Measurements from ENCODE around the gene TARP.

Gene TARP

DNA sequence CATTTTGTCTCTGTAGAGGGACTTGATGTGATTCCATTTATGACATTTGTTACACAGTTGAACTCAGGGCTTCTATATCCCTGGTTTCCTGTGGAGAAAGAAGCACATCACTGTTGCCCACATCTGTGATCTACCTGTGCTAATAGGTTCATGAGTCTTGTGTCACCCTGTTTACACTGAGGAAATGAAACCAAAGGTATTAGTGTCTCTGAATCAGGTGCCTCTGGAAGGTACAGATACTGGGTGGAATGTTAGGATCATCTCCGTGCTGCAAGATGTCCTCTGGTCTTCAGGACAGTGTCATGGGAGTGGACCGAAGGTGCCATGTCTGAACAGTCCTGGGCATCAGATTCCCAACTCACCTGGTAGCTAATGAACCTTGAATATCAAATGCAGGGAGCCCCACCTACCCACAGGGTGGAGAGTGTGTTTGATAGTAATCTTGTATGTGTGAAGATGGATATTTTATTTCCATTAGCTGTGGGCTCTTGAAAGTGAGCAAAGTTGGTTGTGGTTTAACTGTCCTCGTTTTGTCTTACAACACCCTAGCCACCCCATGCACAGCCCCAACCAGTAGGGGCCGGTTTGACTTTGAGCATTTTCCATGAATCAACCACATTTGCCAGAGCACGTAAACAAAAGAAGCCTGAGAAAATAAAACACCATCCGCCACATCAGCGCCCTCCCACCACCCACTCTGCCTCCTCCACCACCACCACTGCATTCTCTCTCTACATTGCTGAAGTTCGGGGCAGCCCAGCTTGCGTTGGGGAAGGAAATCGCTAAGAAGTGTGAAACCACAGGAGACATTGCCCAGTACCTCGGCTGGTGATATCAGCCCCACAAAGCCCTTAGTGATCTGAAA is 40.7 kb downstream of the TARP start:
- Mint-ChIP-seq H3K36me3 (ENCODE audit: low read depth) (peaks cover 66% of the 10 kb centered on the region), H3K4me3 (peak overlapping the region; percentile 62), H3K27me3 (ENCODE audit: low read depth) (no peaks in the 10 kb centered on the region), H3K9me3 (ENCODE audit: insufficient read depth) (no peaks in the 10 kb centered on the region), H3K27ac (peak overlapping the region; percentile 95), H3K4me1 (ENCODE audit: low read depth) (peaks cover 94% of the 10 kb centered on the region)
- CTCF ChIA-PET = interaction anchor here (0.8 to 8.4 kb wide), 9 partner anchors 8 to 141 kb away, joined by 3 to 137 read pairs (median 5); no protein-coding TSS in a partner anchor
- ATAC-seq (peak; percentile 89), DNase-seq (peak; percentile 90)
- POLR2A ChIA-PET = interaction anchor here (0.7 to 1.5 kb wide), 5 partner anchors 10 to 126 kb away, joined by 3 to 4 read pairs (median 3); no protein-coding TSS in a partner anchor

GRCh38 chr7:38229884-38230642 is 43.4 kb downstream of the TARP start:
- peaks cover 87% of the 10 kb centered on the region for H3K4me1 Mint-ChIP-seq (ENCODE audit: low read depth)
- POLR2A ChIA-PET = no interaction called here
- DNase-seq (no peak), ATAC-seq (no peak)
- H3K4me3 Mint-ChIP-seq = no peak overlapping the region
- CTCF ChIA-PET = interaction anchor here (1.4 to 4.7 kb wide), 4 partner anchors 13 to 105 kb away, joined by 3 to 72 read pairs (median 26); no protein-coding TSS in a partner anchor
- H3K36me3 Mint-ChIP-seq (ENCODE audit: low read depth) = peaks cover 63% of the 10 kb centered on the region
- H3K27me3 Mint-ChIP-seq (ENCODE audit: low read depth) = no peaks in the 10 kb centered on the region
- H3K27ac Mint-ChIP-seq = peak overlapping the region; percentile 46
- no peaks in the 10 kb centered on the region for H3K9me3 Mint-ChIP-seq (ENCODE audit: insufficient read depth)

DNA sequence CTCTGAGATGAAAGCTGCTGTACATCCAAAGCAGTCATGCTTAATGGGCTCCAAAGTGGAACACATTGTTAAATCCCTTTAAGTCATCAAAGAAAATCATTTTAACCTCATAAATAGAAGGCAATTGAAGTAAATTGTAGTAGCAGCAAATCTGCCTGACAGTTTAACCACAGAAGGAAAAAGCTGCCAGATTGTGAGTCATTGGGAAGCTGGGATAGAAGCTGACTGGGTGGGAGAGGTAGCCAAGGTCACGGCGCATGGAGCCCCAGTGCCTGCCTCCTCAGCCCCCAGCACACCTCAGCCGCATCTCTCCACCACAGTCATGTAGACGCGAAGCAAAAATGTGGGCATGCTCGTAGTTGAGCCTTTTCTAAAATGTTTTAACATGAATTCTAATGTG is 44.0 kb downstream of the TARP start:
- CTCF ChIA-PET = interaction anchor here (1.4 to 4.7 kb wide), 5 partner anchors 13 to 145 kb away, joined by 3 to 72 read pairs (median 13); no protein-coding TSS in a partner anchor
- Mint-ChIP-seq H3K4me3 (no peak overlapping the region), H3K27ac (peak overlapping the region; percentile 46), H3K4me1 (ENCODE audit: low read depth) (peaks cover 84% of the 10 kb centered on the region), H3K27me3 (ENCODE audit: low read depth) (no peaks in the 10 kb centered on the region), H3K36me3 (ENCODE audit: low read depth) (peaks cover 65% of the 10 kb centered on the region), H3K9me3 (ENCODE audit: insufficient read depth) (no peaks in the 10 kb centered on the region)
- POLR2A ChIA-PET = interaction anchor here (1.3 kb wide), 1 partner anchor 13 kb away, joined by 3 read pairs; no protein-coding TSS in a partner anchor
- DNase-seq (no peak), ATAC-seq (no peak)

GRCh38 chr7:38224392-38224791 is 49.0 kb downstream of the TARP start:
- Mint-ChIP-seq H3K9me3 (ENCODE audit: insufficient read depth) (no peaks in the 10 kb centered on the region), H3K4me1 (ENCODE audit: low read depth) (peaks cover 75% of the 10 kb centered on the region), H3K36me3 (ENCODE audit: low read depth) (peaks cover 73% of the 10 kb centered on the region), H3K27me3 (ENCODE audit: low read depth) (no peaks in the 10 kb centered on the region), H3K27ac (peak overlapping the region; percentile 48), H3K4me3 (no peak overlapping the region)
- ChIA-PET POLR2A (no interaction called here), CTCF (interaction anchor here (2.1 to 10.3 kb wide), 7 partner anchors 95 to 151 kb away, joined by 9 to 346 read pairs (median 59); no protein-coding TSS in a partner anchor)
- ATAC-seq (no peak), DNase-seq (no peak)

DNA sequence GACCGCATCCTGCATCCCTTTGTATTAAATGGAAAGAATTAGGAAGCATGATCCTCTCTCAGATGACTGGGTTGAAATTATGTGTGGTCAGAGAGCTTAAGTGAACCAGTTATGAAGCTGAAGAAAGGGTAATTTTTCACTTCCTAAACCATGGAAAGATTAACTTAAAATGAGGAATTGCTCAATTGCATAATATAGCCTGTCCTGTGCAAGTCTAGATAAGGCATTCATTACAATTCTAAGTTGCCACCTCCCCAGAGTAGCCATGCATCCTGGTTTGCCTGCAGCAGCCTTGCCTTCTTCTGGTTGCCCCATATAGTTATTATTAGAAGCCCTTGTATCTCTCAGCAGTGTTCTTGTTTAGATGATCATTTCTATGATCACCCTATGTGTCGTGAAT is 50.1 kb downstream of the TARP start:
- no peak overlapping the region for H3K27ac Mint-ChIP-seq
- CTCF ChIA-PET = interaction anchor here (0.7 to 10.3 kb wide), 26 partner anchors 10 to 306 kb away, joined by 3 to 346 read pairs (median 6); partner anchors contain the start of gene STARD3NL
- DNase-seq = no peak
- no peak for ATAC-seq
- H3K27me3 Mint-ChIP-seq (ENCODE audit: low read depth) = no peaks in the 10 kb centered on the region
- POLR2A ChIA-PET = interaction anchor here (0.8 kb wide), 1 partner anchor 9 kb away, joined by 3 read pairs; no protein-coding TSS in a partner anchor
- peaks cover 74% of the 10 kb centered on the region for H3K4me1 Mint-ChIP-seq (ENCODE audit: low read depth)
- no peak overlapping the region for H3K4me3 Mint-ChIP-seq
- peaks cover 69% of the 10 kb centered on the region for H3K36me3 Mint-ChIP-seq (ENCODE audit: low read depth)
- H3K9me3 Mint-ChIP-seq (ENCODE audit: insufficient read depth) = no peaks in the 10 kb centered on the region

DNA sequence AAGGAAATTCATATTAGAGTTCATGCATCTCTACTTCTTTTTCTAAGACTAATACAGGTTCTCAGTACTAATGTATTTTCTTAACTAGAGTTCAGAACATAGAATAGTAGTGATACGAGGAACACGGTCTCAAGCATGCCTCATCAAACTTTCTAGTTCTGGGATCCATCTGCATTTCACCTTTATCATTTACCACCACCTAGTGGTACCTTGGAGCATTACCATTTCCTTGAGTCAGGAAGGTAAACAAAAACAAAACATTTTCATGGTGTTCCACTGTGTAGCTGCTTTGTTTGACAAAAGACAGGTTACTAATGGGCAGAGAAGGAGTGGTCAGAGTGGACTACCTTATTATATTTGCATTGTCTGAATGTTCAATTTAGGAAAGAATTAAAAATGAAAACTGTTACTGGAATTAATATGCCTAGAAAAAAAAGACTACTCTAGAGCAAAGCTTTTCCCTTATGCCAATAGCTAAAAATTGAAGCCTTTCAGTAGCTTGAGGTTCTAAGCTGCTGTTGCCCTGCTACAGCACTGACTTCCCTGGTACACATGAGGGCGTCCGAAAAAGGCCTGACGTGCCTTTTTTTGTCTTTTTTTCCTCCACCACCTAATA is 50.8 kb downstream of the TARP start:
- CTCF ChIA-PET = interaction anchor here (0.7 to 10.3 kb wide), 26 partner anchors 9 to 305 kb away, joined by 3 to 346 read pairs (median 6); partner anchors contain the start of gene STARD3NL
- no peak overlapping the region for H3K4me3 Mint-ChIP-seq
- H3K36me3 Mint-ChIP-seq (ENCODE audit: low read depth) = peaks cover 67% of the 10 kb centered on the region
- no peak overlapping the region for H3K27ac Mint-ChIP-seq
- ATAC-seq = peak; percentile 56
- peaks cover 76% of the 10 kb centered on the region for H3K4me1 Mint-ChIP-seq (ENCODE audit: low read depth)
- no peaks in the 10 kb centered on the region for H3K27me3 Mint-ChIP-seq (ENCODE audit: low read depth)
- POLR2A ChIA-PET = interaction anchor here (0.8 to 1.0 kb wide), 2 partner anchors 10 to 112 kb away, joined by 3 read pairs; no protein-coding TSS in a partner anchor
- peak; percentile 57 for DNase-seq
- H3K9me3 Mint-ChIP-seq (ENCODE audit: insufficient read depth) = no peaks in the 10 kb centered on the region

DNA sequence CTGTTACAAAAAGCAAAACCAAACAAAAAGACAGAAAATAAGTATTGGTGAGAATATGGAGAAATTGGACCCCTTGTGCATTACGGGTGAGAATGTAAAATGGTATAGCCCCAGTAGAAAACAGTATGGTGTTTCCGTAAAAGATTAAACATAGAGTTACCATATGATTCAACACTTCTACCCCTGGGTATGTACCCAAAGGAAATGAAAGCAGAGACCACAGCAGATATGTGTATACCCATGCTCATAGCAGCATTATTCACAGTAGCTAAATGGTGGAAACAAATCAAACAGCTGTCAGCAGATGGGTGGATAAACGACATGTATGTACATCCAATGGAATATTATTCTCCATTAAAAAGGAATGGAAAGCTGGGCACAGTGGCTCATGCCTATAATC is 53.0 kb downstream of the TARP start:
- ATAC-seq (peak; percentile 55), DNase-seq (no peak)
- CTCF ChIA-PET = interaction anchor here (1.1 to 10.3 kb wide), 16 partner anchors 8 to 155 kb away, joined by 3 to 346 read pairs (median 26); no protein-coding TSS in a partner anchor
- Mint-ChIP-seq H3K4me3 (no peak overlapping the region), H3K9me3 (ENCODE audit: insufficient read depth) (no peaks in the 10 kb centered on the region), H3K27me3 (ENCODE audit: low read depth) (no peaks in the 10 kb centered on the region), H3K4me1 (ENCODE audit: low read depth) (peaks cover 82% of the 10 kb centered on the region), H3K27ac (peak overlapping the region; percentile 66), H3K36me3 (ENCODE audit: low read depth) (peaks cover 55% of the 10 kb centered on the region)
- POLR2A ChIA-PET = interaction anchor here (1.1 to 1.4 kb wide), 2 partner anchors 115 to 138 kb away, joined by 4 to 5 read pairs; no protein-coding TSS in a partner anchor

GRCh38 chr7:38217672-38218071 is 55.8 kb downstream of the TARP start:
- Mint-ChIP-seq H3K9me3 (ENCODE audit: insufficient read depth) (no peaks in the 10 kb centered on the region), H3K27ac (peak overlapping the region; percentile 87), H3K27me3 (ENCODE audit: low read depth) (no peaks in the 10 kb centered on the region), H3K4me3 (peak overlapping the region; percentile 4), H3K4me1 (ENCODE audit: low read depth) (peaks cover 64% of the 10 kb centered on the region), H3K36me3 (ENCODE audit: low read depth) (peaks cover 40% of the 10 kb centered on the region)
- ChIA-PET CTCF (interaction anchor here (1.1 to 10.3 kb wide), 19 partner anchors 10 to 158 kb away, joined by 3 to 346 read pairs (median 62); no protein-coding TSS in a partner anchor), POLR2A (no interaction called here)
- DNase-seq (no peak), ATAC-seq (no peak)

- Mint-ChIP-seq H3K27ac (peak overlapping the region; percentile 55), H3K4me3 (no peak overlapping the region), H3K27me3 (ENCODE audit: low read depth) (no peaks in the 10 kb centered on the region), H3K9me3 (ENCODE audit: insufficient read depth) (no peaks in the 10 kb centered on the region), H3K4me1 (ENCODE audit: low read depth) (peaks cover 52% of the 10 kb centered on the region), H3K36me3 (ENCODE audit: low read depth) (peaks cover 32% of the 10 kb centered on the region)
- CTCF ChIA-PET = interaction anchor here (0.6 to 10.3 kb wide), 55 partner anchors 9 to 539 kb away, joined by 3 to 346 read pairs (median 7); partner anchors contain the start of genes SFRP4 and STARD3NL
- DNase-seq (peak; percentile 89), ATAC-seq (peak; percentile 80)
- POLR2A ChIA-PET = interaction anchor here (0.7 to 1.7 kb wide), 8 partner anchors 13 to 151 kb away, joined by 3 to 13 read pairs (median 3); no protein-coding TSS in a partner anchor
Observed at GRCh38 chr7:38215735-38216670, 57.4 kb downstream of the TARP start.

DNA sequence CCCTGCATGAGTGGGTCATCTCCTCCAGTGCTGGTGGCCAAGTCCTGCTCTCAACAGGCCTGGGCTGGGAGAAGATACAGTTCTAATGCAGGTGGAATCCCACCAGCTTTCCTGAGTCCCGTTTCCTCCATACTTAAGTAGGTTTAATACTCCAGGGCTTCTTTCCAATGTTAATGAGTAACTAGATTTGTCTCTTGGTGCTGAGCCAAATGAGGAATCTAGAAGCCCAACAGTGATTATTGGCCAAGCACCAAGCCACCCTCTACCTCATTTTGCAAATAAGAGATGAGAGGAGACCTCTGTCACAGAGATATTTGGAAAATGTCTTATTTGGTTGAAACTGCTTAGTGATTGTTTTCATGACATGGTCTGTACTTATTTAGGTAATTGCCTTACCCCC is 58.3 kb downstream of the TARP start:
- H3K36me3 Mint-ChIP-seq (ENCODE audit: low read depth) = peaks cover 25% of the 10 kb centered on the region
- ChIA-PET CTCF (interaction anchor here (0.6 to 10.3 kb wide), 47 partner anchors 8 to 540 kb away, joined by 3 to 346 read pairs (median 9); partner anchors contain the start of genes SFRP4 and STARD3NL), POLR2A (interaction anchor here (1.0 to 1.7 kb wide), 6 partner anchors 14 to 152 kb away, joined by 3 to 13 read pairs (median 3); no protein-coding TSS in a partner anchor)
- H3K4me1 Mint-ChIP-seq (ENCODE audit: low read depth) = peaks cover 46% of the 10 kb centered on the region
- H3K9me3 Mint-ChIP-seq (ENCODE audit: insufficient read depth) = no peaks in the 10 kb centered on the region
- no peak for ATAC-seq
- no peak overlapping the region for H3K4me3 Mint-ChIP-seq
- DNase-seq = no peak
- no peak overlapping the region for H3K27ac Mint-ChIP-seq
- H3K27me3 Mint-ChIP-seq (ENCODE audit: low read depth) = no peaks in the 10 kb centered on the region

Measured in activated CD8-positive, alpha-beta T cell treated with anti-CD3 and anti-CD28 coated beads, Interleukin-2, amount 10 ng/mL, durations not matched to agents 7 days and 5 days (primary cell).